SKM-1 (cell line): ENCODE measurements around the gene MPC2.

Source experiments
- DNase-seq: peaks from one replicate; lab custom pipeline; 2025; ENCODE audit not compliant: unreplicated experiment; lab: John Stamatoyannopoulos, UW

Gene MPC2

GRCh38 chr1:167936930-167937708 is at the start of gene MPC2:
Gene MPC2 (minus strand): TSS chr1:167937072. CDS start chr1:167935841, 1,231 bp downstream.
- DNase-seq, result peak; percentile 24

- DNase-seq, result no peak
Observed at GRCh38 chr1:167984886-167985489, 48.1 kb upstream of the MPC2 start.

DNA sequence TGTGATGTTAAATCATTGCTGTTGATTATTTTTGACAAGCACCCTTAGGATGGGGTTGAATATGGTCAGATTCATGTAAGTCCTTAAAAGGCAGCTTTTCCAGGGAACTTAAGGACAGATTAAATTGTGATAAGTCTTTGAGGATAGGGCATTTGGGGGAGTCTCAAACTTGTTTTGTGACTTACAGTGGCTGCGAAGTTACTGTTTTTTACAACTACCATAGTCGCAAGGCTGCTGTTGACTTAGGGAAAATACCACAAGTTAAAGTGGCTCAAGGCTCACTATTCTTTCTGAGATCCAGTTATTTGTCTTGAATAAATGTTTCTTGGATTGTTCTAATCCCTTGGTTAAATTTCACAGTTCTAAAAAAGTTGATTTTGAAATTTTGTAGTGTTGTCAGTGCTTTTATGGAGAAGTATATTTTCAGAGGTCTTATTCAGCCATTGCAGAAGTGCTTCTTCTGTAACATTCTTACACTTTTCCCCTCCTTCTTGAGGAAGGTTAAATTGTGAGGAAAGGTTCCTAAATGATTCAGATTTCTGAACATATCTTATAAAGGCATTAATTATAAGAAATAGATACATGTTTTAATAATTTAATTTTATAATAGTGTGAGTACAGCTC is 47.0 kb upstream of the MPC2 start:
- no peak for DNase-seq

GRCh38 chr1:167981933-167982332 is 45.1 kb upstream of the MPC2 start:
- DNase-seq, result no peak

GRCh38 chr1:167977245-167977644 is 40.4 kb upstream of the MPC2 start:
- no peak for DNase-seq

- no peak for DNase-seq
Observed at GRCh38 chr1:167974698-167975097, 37.8 kb upstream of the MPC2 start.

GRCh38 chr1:167973832-167974231 is 37.0 kb upstream of the MPC2 start:
- DNase-seq, result no peak

GRCh38 chr1:167968569-167968968 is 31.7 kb upstream of the MPC2 start:
- DNase-seq, result no peak

DNA sequence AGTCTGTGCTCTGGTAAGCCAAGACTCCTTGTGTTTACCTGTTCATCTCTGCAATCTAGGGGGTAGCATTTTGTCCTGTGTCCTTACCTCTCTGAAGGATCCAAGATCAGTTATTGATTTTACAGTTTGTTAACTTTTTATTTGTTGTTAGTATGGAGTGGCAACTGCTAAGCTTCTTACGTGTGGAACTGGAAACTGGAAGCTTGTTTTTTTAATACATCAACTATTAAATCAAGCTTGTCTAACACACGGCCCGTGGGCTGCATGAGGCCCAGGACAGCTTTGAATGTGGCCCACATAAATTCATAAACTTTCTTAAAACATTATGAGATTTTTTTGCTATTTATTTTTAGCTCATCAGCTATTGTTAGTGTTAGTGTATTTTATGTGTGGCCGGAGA is 29.2 kb upstream of the MPC2 start:
- DNase-seq, result no peak

DNA sequence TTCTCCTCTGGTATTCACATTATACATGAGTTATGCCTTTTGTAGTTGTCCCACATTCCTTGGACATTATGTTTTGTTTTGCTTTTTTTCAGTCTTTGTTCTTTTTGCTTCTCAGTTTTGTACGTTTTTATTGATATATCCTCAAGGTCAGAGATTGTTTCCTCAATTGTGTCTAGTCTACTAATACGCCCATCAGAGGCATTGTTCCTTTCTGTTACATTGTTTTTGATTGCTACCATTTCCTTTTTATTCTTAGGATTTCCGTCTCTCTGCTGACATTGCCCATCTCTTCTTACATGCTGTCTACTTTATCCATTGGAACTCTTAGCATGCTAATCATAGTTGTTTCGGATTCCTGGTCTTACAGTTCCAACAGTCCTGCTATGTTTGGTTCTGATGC is 27.8 kb upstream of the MPC2 start:
- DNase-seq, result no peak

DNA sequence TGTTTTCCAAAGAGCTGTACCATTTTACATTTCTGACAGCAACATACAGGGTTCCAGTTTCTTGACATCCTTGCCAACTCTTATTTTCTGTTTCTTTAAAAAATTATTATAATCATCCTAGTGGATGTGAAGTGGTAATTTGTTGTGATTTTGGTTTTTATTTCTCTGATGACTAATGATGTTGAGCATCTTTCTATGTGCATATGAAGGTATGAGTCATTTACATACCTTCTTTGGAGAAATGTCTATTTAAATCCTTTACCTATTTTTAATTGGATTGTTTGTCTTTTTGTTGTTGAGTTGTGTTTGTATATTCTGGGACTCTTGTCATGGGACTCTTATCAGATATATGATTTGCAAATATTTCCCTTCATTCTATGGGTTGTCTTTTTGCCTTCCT is 20.8 kb upstream of the MPC2 start:
- no peak for DNase-seq

DNA sequence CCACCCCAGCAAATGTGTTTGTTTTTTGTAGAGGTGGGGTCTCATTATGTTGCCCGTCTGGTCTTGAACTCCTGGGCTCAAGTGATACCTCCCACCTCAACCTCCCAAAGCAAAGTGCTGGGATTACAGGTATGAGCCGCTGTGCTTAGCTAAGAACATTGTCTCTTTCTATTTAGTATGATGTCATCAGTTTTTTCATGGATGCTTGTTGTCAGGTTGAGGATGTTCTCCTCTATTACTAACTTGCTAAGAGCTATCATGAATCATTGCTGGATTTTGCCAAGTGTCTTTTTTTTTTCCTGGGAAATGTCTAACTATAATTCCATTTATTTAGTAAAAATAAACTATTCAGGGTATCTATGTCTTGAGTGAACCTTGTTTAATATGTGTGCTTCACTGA is 19.0 kb upstream of the MPC2 start:
- no peak for DNase-seq

DNA sequence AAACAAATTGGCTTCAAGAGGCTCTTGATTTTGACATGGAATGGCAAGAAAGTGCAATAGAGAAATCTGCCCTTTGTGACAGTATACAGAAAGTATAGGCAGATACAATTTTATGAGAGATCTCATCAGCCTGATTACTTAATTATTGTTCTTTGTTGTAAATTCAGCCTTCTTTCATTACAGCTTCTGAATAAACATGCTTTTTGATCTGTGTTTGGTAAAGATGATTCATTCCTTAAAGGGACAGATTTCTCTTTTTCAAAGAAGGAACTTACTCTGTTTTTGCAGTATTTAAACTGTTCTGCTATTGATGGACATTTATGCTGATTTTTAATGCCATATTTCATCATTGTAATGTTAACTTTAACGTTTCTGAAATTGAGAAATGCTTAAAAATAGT is 13.7 kb upstream of the MPC2 start:
- no peak for DNase-seq

- no peak for DNase-seq
Observed at GRCh38 chr1:167949785-167950184, 12.9 kb upstream of the MPC2 start.

DNA sequence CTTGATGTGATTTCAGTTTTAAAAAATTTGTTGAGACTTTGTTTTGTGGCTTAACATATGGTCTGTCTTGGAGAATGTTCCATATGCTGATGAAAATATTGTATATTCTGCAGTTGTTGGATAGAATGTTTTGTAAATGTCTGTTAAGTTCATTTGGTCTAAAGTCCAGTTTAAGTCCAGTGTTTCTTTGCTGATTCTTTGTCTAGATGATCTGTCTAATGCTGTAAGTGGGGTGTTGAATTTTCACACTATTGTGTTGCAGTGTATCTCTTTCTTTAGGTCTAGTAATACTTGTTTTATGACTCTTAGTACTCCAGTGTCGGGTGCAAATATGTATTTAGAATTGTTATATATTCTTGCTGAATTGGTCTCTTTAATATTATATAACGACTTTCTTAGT is 10.9 kb upstream of the MPC2 start:
- no peak for DNase-seq

- DNase-seq, result no peak
Observed at GRCh38 chr1:167943541-167943940, 6.7 kb upstream of the MPC2 start.

DNA sequence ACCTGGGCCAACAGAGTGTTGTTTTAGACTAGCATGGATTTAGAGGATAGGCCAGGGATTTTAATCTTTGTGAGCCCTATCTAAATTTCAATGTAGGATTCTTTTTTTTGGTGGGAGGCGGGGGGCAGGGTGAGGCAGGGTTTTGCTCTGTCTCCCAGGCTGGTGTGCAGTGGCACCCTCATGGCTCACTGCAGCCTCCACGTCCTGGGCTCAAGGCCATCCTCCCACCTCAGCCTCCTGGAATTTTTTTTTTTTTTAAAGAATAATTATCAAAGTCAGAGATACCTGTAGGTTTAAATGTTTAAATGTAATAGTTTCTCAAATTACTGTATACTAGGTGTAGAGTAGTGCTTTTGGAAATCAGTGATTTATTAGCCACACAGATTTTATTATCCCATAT is 3.4 kb upstream of the MPC2 start:
- no peak for DNase-seq

- no peak for DNase-seq
Observed at GRCh38 chr1:167938080-167938636, 1.3 kb upstream of the MPC2 start.

DNA sequence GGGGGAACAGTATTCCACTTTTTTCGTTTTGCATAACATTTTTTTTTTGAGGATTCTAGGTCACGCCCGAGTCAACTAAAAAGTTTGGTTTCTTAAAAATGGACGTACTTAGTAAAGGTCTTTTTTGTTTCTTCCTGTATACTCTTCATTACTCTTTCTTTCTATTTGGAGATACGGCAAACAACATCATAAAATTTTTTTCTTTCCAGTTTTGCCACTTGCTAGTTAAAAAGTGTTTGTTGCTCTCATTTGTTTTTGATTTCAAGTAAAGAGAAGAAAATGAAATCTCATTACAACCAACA is 788 bp upstream of the MPC2 start:
- no peak for DNase-seq

DNA sequence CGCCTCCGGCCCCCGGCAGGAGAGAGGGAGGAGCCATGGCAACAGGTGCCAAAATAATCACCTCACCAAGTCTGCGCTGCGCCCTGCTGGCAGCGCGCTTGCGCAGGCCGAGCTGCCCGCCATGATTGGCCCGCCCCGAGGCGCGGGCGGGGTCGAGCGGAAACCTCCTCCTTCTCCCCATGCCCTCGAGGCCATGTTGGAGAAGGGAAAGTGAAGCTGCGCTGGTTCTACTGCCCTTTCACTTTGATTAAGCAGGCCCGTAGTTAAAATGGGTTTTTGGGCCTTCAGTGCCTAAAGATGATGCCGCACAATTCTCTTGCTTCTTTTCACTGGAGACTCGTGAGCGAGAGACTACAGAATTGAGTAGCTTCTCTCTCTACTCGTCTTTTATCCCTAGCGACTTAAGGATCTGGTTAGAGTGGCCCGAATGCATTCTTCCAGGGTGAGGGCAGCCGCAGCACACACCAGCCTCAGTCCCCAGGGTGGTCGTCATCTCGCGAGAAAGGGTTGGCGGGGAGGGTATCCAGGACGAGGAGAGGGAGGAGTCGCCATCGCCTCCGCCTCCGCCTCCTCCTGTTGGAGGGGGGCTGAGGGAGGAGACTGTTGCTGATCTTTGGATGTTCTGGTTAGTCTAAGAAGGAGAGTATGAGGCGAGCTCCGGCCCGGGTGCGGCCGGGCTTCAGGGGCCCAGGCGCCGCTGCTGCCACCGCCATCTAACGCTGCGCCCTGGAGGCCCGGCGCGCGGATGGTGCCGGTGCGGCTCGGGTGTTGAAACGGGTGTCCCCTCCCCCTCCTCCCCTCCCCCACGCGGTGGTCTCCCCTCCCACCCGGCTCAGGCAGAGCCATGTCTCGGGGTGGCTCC is 573 bp downstream of the MPC2 start, which contains the start of gene DCAF6:
DCAF6 (plus strand) TSS at position 616 of the 862 bp plus-strand sequence; CDS start at position 845, 229 bp downstream.
- DNase-seq, result peak; percentile 96
